Measurements from ENCODE around the gene CMIP.

CMIP gene

DNA sequence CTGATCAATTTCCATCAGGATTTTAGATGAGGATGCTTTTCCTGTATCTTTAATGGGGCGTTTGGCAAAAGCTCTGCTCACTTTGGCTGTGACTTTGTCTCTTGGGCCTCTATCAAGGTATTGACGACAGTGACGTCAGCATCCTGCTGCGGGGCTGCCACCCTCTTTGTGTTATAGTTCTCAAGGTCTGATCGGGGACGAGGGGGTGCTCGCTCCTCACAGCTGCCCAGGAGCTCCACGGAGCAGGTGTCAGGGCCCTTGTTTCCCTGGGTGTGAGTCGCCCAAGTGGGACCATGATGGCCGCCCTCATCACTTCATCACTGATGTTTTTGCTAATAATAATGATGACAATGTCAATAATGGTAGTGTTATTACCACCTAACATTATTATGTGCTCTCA is 65.4 kb downstream of the CMIP start:
- no peak for TF ChIP-seq EP300 (IDR thresholded peaks at IDR 0.05; ENCODE audit: borderline replicate concordance)
- no peak for TF ChIP-seq RAD21 (IDR thresholded peaks at IDR 0.05; ENCODE audit: low read depth)
- TF ChIP-seq YY1 (IDR thresholded peaks at IDR 0.05; ENCODE audit: low read depth) = no peak
- no peak for TF ChIP-seq ZBTB7A (IDR thresholded peaks at IDR 0.05; ENCODE audit: low read depth)
- no peak for TF ChIP-seq TEAD4 (IDR thresholded peaks at IDR 0.05)
- no peak for TF ChIP-seq USF1 (IDR thresholded peaks at IDR 0.05)
- no peak for TF ChIP-seq TAF1 (IDR thresholded peaks at IDR 0.05; ENCODE audit: low read depth)
- no peak for TF ChIP-seq CEBPB (IDR thresholded peaks at IDR 0.05)
- TF ChIP-seq MAX (IDR thresholded peaks at IDR 0.05) = no peak
- TF ChIP-seq, protein P1, sequence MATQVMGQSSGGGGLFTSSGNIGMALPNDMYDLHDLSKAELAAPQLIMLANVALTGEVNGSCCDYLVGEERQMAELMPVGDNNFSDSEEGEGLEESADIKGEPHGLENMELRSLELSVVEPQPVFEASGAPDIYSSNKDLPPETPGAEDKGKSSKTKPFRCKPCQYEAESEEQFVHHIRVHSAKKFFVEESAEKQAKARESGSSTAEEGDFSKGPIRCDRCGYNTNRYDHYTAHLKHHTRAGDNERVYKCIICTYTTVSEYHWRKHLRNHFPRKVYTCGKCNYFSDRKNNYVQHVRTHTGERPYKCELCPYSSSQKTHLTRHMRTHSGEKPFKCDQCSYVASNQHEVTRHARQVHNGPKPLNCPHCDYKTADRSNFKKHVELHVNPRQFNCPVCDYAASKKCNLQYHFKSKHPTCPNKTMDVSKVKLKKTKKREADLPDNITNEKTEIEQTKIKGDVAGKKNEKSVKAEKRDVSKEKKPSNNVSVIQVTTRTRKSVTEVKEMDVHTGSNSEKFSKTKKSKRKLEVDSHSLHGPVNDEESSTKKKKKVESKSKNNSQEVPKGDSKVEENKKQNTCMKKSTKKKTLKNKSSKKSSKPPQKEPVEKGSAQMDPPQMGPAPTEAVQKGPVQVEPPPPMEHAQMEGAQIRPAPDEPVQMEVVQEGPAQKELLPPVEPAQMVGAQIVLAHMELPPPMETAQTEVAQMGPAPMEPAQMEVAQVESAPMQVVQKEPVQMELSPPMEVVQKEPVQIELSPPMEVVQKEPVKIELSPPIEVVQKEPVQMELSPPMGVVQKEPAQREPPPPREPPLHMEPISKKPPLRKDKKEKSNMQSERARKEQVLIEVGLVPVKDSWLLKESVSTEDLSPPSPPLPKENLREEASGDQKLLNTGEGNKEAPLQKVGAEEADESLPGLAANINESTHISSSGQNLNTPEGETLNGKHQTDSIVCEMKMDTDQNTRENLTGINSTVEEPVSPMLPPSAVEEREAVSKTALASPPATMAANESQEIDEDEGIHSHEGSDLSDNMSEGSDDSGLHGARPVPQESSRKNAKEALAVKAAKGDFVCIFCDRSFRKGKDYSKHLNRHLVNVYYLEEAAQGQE (IDR thresholded peaks at IDR 0.05; ENCODE audit: low read depth) = no peak
- no peak for TF ChIP-seq FOXM1 (IDR thresholded peaks at IDR 0.05; ENCODE audit: borderline replicate concordance, low read depth)
- no peak for TF ChIP-seq CREB1 (IDR thresholded peaks at IDR 0.05; ENCODE audit: low read depth)

- no peak for TF ChIP-seq CEBPB (IDR thresholded peaks at IDR 0.05)
- peak; percentile 24; the same call in 1 of the 2 replicates for TF ChIP-seq TEAD4 (IDR thresholded peaks at IDR 0.05)
These were observed 66.8 kb downstream of the CMIP start for GRCh38 chr16:81511371-81511770.

GRCh38 chr16:81513204-81514040 is 68.8 kb downstream of the CMIP start:
- TF ChIP-seq EGR1 (IDR thresholded peaks at IDR 0.05) (no peak), FOXM1 (IDR thresholded peaks at IDR 0.05; ENCODE audit: borderline replicate concordance, low read depth) (no peak), EP300 (IDR thresholded peaks at IDR 0.05; ENCODE audit: borderline replicate concordance) (no peak), CREB1 (IDR thresholded peaks at IDR 0.05; ENCODE audit: low read depth) (no peak), ZBTB7A (IDR thresholded peaks at IDR 0.05; ENCODE audit: low read depth) (no peak), RAD21 (IDR thresholded peaks at IDR 0.05; ENCODE audit: low read depth) (no peak), NFIC (IDR thresholded peaks at IDR 0.05) (no peak), CEBPB (IDR thresholded peaks at IDR 0.05) (no peak), YY1 (IDR thresholded peaks at IDR 0.05; ENCODE audit: low read depth) (no peak), MAX (IDR thresholded peaks at IDR 0.05) (no peak), TCF12 (IDR thresholded peaks at IDR 0.05; ENCODE audit: low read depth) (no peak), TEAD4 (IDR thresholded peaks at IDR 0.05) (no peak), TAF1 (IDR thresholded peaks at IDR 0.05; ENCODE audit: low read depth) (no peak), USF1 (IDR thresholded peaks at IDR 0.05) (no peak)
- TF ChIP-seq, protein P1 (IDR thresholded peaks at IDR 0.05; ENCODE audit: low read depth) = no peak

DNA sequence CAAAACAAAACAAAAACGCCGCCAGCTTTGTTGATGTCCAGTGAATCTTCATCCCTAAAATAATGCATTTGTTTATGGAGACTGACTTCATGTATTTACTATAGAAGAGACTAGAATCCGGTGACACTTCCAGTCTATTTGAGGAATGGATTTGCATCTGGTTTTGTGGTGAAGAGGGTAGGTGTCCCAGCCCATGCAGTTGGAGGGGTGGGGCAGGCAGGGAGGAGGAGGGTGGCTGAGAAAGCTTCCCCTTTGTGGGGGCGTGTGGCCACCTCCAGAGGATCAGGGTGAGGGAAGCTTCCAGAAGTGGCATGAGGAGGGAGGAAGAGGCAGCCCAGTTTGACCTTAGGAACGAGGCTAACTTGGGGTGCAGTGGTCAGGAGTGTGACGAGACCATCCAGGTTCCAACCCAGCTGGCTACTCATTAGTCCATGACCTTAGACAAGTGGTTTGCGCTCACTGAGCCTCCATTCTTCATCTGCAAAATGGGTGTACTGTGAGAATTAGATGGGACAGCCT is 69.5 kb downstream of the CMIP start:
- TF ChIP-seq, protein P1 (IDR thresholded peaks at IDR 0.05; ENCODE audit: low read depth) = no peak
- TF ChIP-seq CEBPB (IDR thresholded peaks at IDR 0.05) (no peak), TAF1 (IDR thresholded peaks at IDR 0.05; ENCODE audit: low read depth) (no peak), USF1 (IDR thresholded peaks at IDR 0.05) (no peak), MAX (IDR thresholded peaks at IDR 0.05) (no peak), EP300 (IDR thresholded peaks at IDR 0.05; ENCODE audit: borderline replicate concordance) (no peak), NFIC (IDR thresholded peaks at IDR 0.05) (no peak), YY1 (IDR thresholded peaks at IDR 0.05; ENCODE audit: low read depth) (no peak), FOXM1 (IDR thresholded peaks at IDR 0.05; ENCODE audit: borderline replicate concordance, low read depth) (no peak)
